K562 (cell line): ENCODE data around the gene DLG3. TPM values are rescaled to one million over a fixed set of nuclear protein-coding genes. Genes with fewer than 3 reads are reported as not detected.
"Not testable (repeated sequence)": the region's sequence is repeated elsewhere in the genome, so short reads cannot be mapped to it uniquely, and the experiment has no call there.

Experiments used
- ATAC-seq: fragments of 200-7000 bp; cut with Tn5 transposase; 3 replicates; pipeline ENCODE4 v1.9.1; 2020; ENCODE audit warnings: moderate library complexity
- BruUV-seq: library from RNA; stranded (reverse); fragments of 400-500 nt; replicated peaks from 2 replicates; lab custom pipeline; 2021; lab: Mats Ljungman, UMichigan
- CTCF ChIA-PET: fragments of 300-600 bp; formaldehyde crosslinking; extraction: SDS; loops from one replicate; lab custom pipeline; 2021; ENCODE audit warnings: low intra/inter-chr PET ratio; lab: Yijun Ruan, JAX
- POLR2A ChIA-PET: fragments of 300-600, 350-650 bp; sonication (Branson Sonifier 250); formaldehyde crosslinking; extraction: SDS; loops from one replicate; lab custom pipeline; 2021; ENCODE audit warnings: antibody characterized with exemption, inconsistent platforms; lab: Yijun Ruan, JAX
- DNase-seq, 4 experiments: peaks; one replicate each; pipeline versions ENCODE4 v3.0.0 to v3.0.0-alpha.2; 2011 to 2018; ENCODE audit warnings: low spot score in 3 of 4, mixed read lengths in 3 of 4; ENCODE audit errors: extremely low read depth in 1 of 4
- FAIRE-seq: peaks from 2 replicates; lab custom pipeline; 2011; peaks lifted over from hg19 to GRCh38; lab: Jason Lieb, UNC
- H2AFZ ChIP-seq: 2 replicates; pipeline ENCODE4 v1.6.0; 2011; ENCODE audit warnings: low read depth, low read length, control low read depth, inconsistent platforms
- H3K27ac ChIP-seq: fragments of 200-600 bp; 3 replicates; pipeline ENCODE4 v1.8.0; 2011; ENCODE audit warnings: low read depth, mild to moderate bottlenecking, control low read depth, inconsistent platforms, low read length, moderate library complexity, mixed read lengths; ENCODE audit errors: extremely low read depth
- H3K27me3 ChIP-seq, 2 experiments: fragments of 300-600 bp in 1 of 2; 2 replicates in 1 of 2; 3 replicates in 1 of 2; pipeline versions ENCODE4 v1.6.0 to v1.8.0; 2011; ENCODE audit warnings: inconsistent platforms in 2 of 2, low read length in 2 of 2, mild to moderate bottlenecking in 1 of 2, mixed read lengths in 1 of 2, moderate library complexity in 1 of 2; ENCODE audit not compliant: control insufficient read depth in 2 of 2, insufficient read depth in 2 of 2
- H3K36me3 ChIP-seq: fragments of 300-600 bp; 3 replicates; pipeline ENCODE4 v1.8.0; 2011; ENCODE audit warnings: mild to moderate bottlenecking, low read length, inconsistent platforms; ENCODE audit not compliant: control insufficient read depth, insufficient read depth
- H3K4me1 ChIP-seq, 2 experiments: fragments of 200-600 bp in 1 of 2; replicated peaks in 1 of 2; 2 replicates in 1 of 2; 3 replicates in 1 of 2; pipeline versions ENCODE4 v1.5.1 to v1.8.0; 2011; ENCODE audit warnings: inconsistent platforms in 2 of 2, low read length in 2 of 2, mild to moderate bottlenecking in 1 of 2, mixed read lengths in 1 of 2, moderate library complexity in 1 of 2; ENCODE audit not compliant: control insufficient read depth in 2 of 2, insufficient read depth in 2 of 2
- H3K4me2 ChIP-seq: 2 replicates; pipeline ENCODE4 v1.6.1; 2011; ENCODE audit warnings: low read length, control low read depth, inconsistent platforms, mixed read lengths; ENCODE audit not compliant: insufficient read depth
- H3K4me3 ChIP-seq: fragments of 200-600 bp; sonication (generic), shearing (Covaris generic); 2 replicates; pipeline ENCODE4 v1.5.1; 2016; ENCODE audit warnings: control low read depth, inconsistent platforms
- H3K79me2 ChIP-seq: fragments of 200-600 bp; 3 replicates; pipeline ENCODE4 v1.8.0; 2011; ENCODE audit warnings: low read length, inconsistent platforms; ENCODE audit not compliant: control insufficient read depth, insufficient read depth
- H3K9ac ChIP-seq, 2 experiments: 2 replicates each; pipeline versions ENCODE4 v1.6.0 to v1.6.1; 2011; ENCODE audit warnings: low read depth in 2 of 2, low read length in 2 of 2, control low read depth in 1 of 2, inconsistent platforms in 1 of 2, mild to moderate bottlenecking in 1 of 2, mixed read lengths in 1 of 2; ENCODE audit not compliant: insufficient read depth in 1 of 2
- H3K9me1 ChIP-seq: one replicate; pipeline ENCODE4 v1.6.0; 2011; ENCODE audit warnings: inconsistent platforms, mild to moderate bottlenecking, low read length, moderate library complexity; ENCODE audit not compliant: control insufficient read depth, insufficient read depth
- H3K9me3 ChIP-seq: replicated peaks from 2 replicates; pipeline ENCODE4 v1.5.1; 2011; ENCODE audit warnings: low read depth, low read length, inconsistent platforms; ENCODE audit not compliant: control insufficient read depth, insufficient read depth
- H4K20me1 ChIP-seq: replicated peaks from 2 replicates; pipeline ENCODE4 v1.6.1; 2011; ENCODE audit warnings: low read length, inconsistent platforms, mixed read lengths; ENCODE audit not compliant: control insufficient read depth, insufficient read depth
- CCAR2 ChIP-seq: fragments of 200-400 bp; formaldehyde crosslinking; IDR thresholded peaks from 2 replicates; pipeline ENCODE4 v1.6.1; 2017; ENCODE audit warnings: mild to moderate bottlenecking, low read depth, low read length
- EZH2 ChIP-seq: IDR thresholded peaks from 2 replicates; pipeline ENCODE4 v1.6.1; 2012; ENCODE audit warnings: low read depth, mild to moderate bottlenecking, inconsistent platforms, low read length, borderline replicate concordance
- MECOM ChIP-seq: fragments of 250-450 bp; sonication (Bioruptor Pico); IDR thresholded peaks from 2 replicates; pipeline ENCODE4 v1.8.0; 2022; ENCODE audit warnings: inconsistent platforms
- MEF2D ChIP-seq: conservative IDR thresholded peaks from 2 replicates; pipeline ENCODE4 v1.6.1; 2016; ENCODE audit warnings: low read depth, missing genetic modification characterization, missing compliant biosample characterization
- MTA3 ChIP-seq: fragments of 450-650 bp; formaldehyde crosslinking; IDR thresholded peaks from 2 replicates; pipeline ENCODE4 v1.6.1; 2017; ENCODE audit warnings: mild to moderate bottlenecking, borderline replicate concordance
- MYBL2 ChIP-seq, 2 experiments: fragments of 450-650 bp in 1 of 2; sonication (generic) in 1 of 2; formaldehyde crosslinking in 1 of 2; IDR thresholded peaks; 2 replicates each; pipeline versions ENCODE4 v1.6.1 to v1.8.1; 2017 to 2022; ENCODE audit warnings: borderline replicate concordance in 1 of 2, inconsistent platforms in 1 of 2, low read depth in 1 of 2, mild to moderate bottlenecking in 1 of 2, missing genetic modification reagents in 1 of 2, moderate library complexity in 1 of 2
- PPARD ChIP-seq: fragments of 250-450 bp; sonication (Bioruptor Pico); IDR thresholded peaks from 2 replicates; pipeline ENCODE4 v1.8.0; 2022; ENCODE audit warnings: inconsistent platforms, mild to moderate bottlenecking, moderate library complexity
- RBM15 ChIP-seq: fragments of 200-400 bp; formaldehyde crosslinking; IDR thresholded peaks from 2 replicates; pipeline ENCODE4 v1.6.1; 2018; ENCODE audit warnings: mild to moderate bottlenecking, low read length, moderate library complexity; ENCODE audit not compliant: insufficient read depth
- SAFB2 ChIP-seq: fragments of 200-400 bp; formaldehyde crosslinking; IDR thresholded peaks from 2 replicates; pipeline ENCODE4 v1.6.1; 2018; ENCODE audit warnings: borderline replicate concordance, low read length, low read depth, moderate library complexity; ENCODE audit not compliant: severe bottlenecking
- SIX5 ChIP-seq, 2 experiments: IDR thresholded peaks; 2 replicates each; pipeline ENCODE4 v1.6.1; 2011; ENCODE audit warnings: low read length in 2 of 2, borderline replicate concordance in 1 of 2, low read depth in 1 of 2, mild to moderate bottlenecking in 1 of 2, moderate library complexity in 1 of 2; ENCODE audit not compliant: insufficient read depth in 1 of 2
- ZKSCAN8 ChIP-seq: fragments of 200-800 bp; sonication (Bioruptor generic); IDR thresholded peaks from 2 replicates; pipeline ENCODE4 v1.6.1; 2016; ENCODE audit warnings: missing genetic modification characterization, missing compliant biosample characterization
- ZNF224 ChIP-seq: sonication (generic); formaldehyde crosslinking; IDR thresholded peaks from 2 replicates; pipeline ENCODE4 v1.8.0; 2022; ENCODE audit warnings: mild to moderate bottlenecking, missing genetic modification reagents
- ZNF239 ChIP-seq: fragments of 250-450 bp; sonication (Bioruptor Pico); IDR thresholded peaks from 2 replicates; pipeline ENCODE4 v1.4.0; 2020; ENCODE audit warnings: mild to moderate bottlenecking
- ZNF589 ChIP-seq: fragments of 200-800 bp; sonication (Bioruptor generic); IDR thresholded peaks from 2 replicates; pipeline ENCODE4 v1.6.1; 2016; ENCODE audit warnings: low read depth, missing genetic modification characterization, missing compliant biosample characterization
- ZNF764 ChIP-seq: fragments of 250-450 bp; sonication (Bioruptor Pico); IDR thresholded peaks from 2 replicates; pipeline ENCODE4 v1.4.0; 2020; ENCODE audit warnings: low read depth, mild to moderate bottlenecking, moderate library complexity
- WGBS: fragments of 100-300 bp; shearing (Covaris generic); methylation state at CpG from one replicate; pipeline ENCODE4 v1.1.6; 2016; ENCODE audit warnings: low coverage, mixed read lengths; ENCODE audit not compliant: insufficient coverage; ENCODE audit errors: missing lambda C conversion rate; 5-methylcytosine and 5-hydroxymethylcytosine counted together
- in situ Hi-C: fragments of 300-500 bp; cut with MboI; formaldehyde crosslinking; loops from 4 replicates; pipeline ENCODE4 v1.15.0; 2018; ENCODE audit warnings: inconsistent platforms, mixed read lengths
- intact Hi-C: fragments of 100-400 bp; cut with micrococcal nuclease; formaldehyde crosslinking; loops from 2 replicates; pipeline ENCODE4 v1.14.2; 2022
- polyA plus RNA-seq, 8 experiments: library from polyadenylated mRNA; depleted of rRNA in 4 of 8; stranded (reverse) in 5 of 8; unstranded in 3 of 8; fragments of >200 nt; fragmentation: Nextera tagmentation in 2 of 8; fragmentation: Illumina TruSeq in 1 of 8; extraction: Ambion mirVana in 2 of 8; extraction: Trizol in 1 of 8; gene quantifications; 2 replicates each; pipeline versions ENCODE4 v1.2.1 to v1.2.3, GENCODE V29; 2011 to 2014; ENCODE audit warnings: inconsistent platforms in 1 of 8, missing spikeins in 1 of 8
- total RNA-seq, 7 experiments: library from RNA; depleted of rRNA in 6 of 7; stranded (reverse); fragments of >200 nt in 6 of 7; fragmentation: Illumina TruSeq in 2 of 7; extraction: Trizol in 2 of 7; gene quantifications; 2 replicates each; pipeline versions ENCODE4 v1.2.1 to v1.2.3, GENCODE V29; 2011 to 2021; ENCODE audit warnings: low replicate concordance in 1 of 7
- TF ChIP-seq, protein P1 (sequence below): sonication (generic); formaldehyde crosslinking; IDR thresholded peaks from 2 replicates; pipeline ENCODE4 v1.8.0; 2022; ENCODE audit warnings: mild to moderate bottlenecking, low read depth, missing genetic modification reagents
- TF ChIP-seq, protein P2 (sequence below): sonication (generic); formaldehyde crosslinking; IDR thresholded peaks from 2 replicates; pipeline ENCODE4 v1.5.0; 2020; ENCODE audit warnings: missing genetic modification reagents
- TF ChIP-seq, protein P3 (sequence below): fragments of 200-800 bp; sonication (Bioruptor generic); IDR thresholded peaks from 2 replicates; pipeline ENCODE4 v1.6.1; 2017; ENCODE audit warnings: missing genetic modification characterization, missing compliant biosample characterization

The DLG3 gene
- total and polyA plus RNA-seq, 9 of the 15 experiments (the other 6 are each of a cell fraction or from before 2014, with no cell fraction given) = 3.1 to 15.7 (median 8.8) TPM

DNA sequence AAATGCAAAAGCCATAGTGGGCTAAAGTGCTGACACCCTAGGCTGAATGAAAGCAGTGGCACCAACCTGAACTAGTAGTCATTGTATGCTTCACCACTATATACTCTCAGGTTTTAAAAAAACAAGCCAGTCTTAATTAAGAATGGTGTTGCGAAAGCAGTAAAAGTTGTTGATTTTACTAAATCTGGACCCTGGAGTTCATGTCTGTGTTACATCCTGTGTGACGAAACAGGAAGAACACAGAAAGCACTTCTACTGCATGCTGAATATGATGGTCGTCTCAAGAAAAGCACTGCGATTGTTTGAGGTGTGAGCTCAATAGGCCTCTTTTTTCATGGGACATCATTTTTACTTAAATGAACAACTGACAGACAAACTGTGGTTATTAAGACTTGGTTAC lies 45.7 kb upstream of the DLG3 start:
- no peak for FAIRE-seq
- no peak overlapping the region for H3K9ac ChIP-seq
- CTCF ChIA-PET = no interaction called here

DNA sequence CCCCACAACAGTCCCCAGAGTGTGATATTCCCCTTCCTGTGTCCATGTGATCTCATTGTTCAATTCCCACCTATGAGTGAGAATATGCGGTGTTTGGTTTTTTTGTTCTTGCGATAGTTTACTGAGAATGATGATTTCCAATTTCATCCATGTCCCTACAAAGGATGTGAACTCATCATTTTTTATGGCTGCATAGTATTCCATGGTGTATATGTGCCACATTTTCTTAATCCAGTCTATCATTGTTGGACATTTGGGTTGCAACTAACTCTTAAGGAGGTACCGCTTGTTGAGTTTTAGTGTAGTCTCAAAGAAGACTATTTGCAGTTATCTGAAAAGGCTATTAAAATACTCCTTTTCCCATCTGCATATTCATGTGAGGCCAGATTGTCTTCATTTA lies 44.5 kb upstream of the DLG3 start:
- H3K4me1 ChIP-seq, DNase-seq, H3K79me2 ChIP-seq, ATAC-seq, H2AFZ ChIP-seq, in situ Hi-C loops, CTCF ChIA-PET, H3K4me3 ChIP-seq, H3K9ac ChIP-seq, FAIRE-seq, intact Hi-C loops, BruUV-seq, H3K27ac ChIP-seq, H3K9me3 ChIP-seq, POLR2A ChIA-PET, H3K4me2 ChIP-seq, H3K27me3 ChIP-seq, H4K20me1 ChIP-seq, H3K9me1 ChIP-seq: not testable (repeated sequence)
- WGBS = 100% methylated on average over 1 of the region's 3 CpGs
- peaks cover 55% of the 10 kb centered on the region; the same call in 2 of the 3 replicates for H3K36me3 ChIP-seq

More for the DNA sequence above, 45.7 kb upstream of the DLG3 start:
- Histone ChIP-seq H3K9me1 (no peaks in the 10 kb centered on the region), H3K4me1 (no peaks in the 10 kb centered on the region), H4K20me1 (no peaks in the 10 kb centered on the region), H3K9me3 (no peaks in the 10 kb centered on the region), H3K4me3 (no peak overlapping the region), H3K27ac (no peak overlapping the region), H3K27me3 (no peaks in the 10 kb centered on the region), H3K79me2 (no peaks in the 10 kb centered on the region), H3K4me2 (no peak overlapping the region), H3K36me3 (peaks cover 44% of the 10 kb centered on the region; the same call in 2 of the 3 replicates), H2AFZ (no peak overlapping the region)
- BruUV-seq = no TSS peak
- 74% methylated on average over 4 of the region's 4 CpGs for WGBS
- DNase-seq (no peak), ATAC-seq (no peak)
- TF ChIP-seq MEF2D (no peak), MYBL2 (IDR thresholded peaks at IDR 0.05; ENCODE audit: low read depth) (no peak), MYBL2 (CRISPR knock-in tag; IDR thresholded peaks at IDR 0.05; ENCODE audit: borderline replicate concordance) (no peak), ZNF589 (CRISPR knock-in tag) (no peak), ZKSCAN8 (CRISPR knock-in tag) (no peak), ZNF239 (no peak), ZNF224 (CRISPR knock-in tag) (no peak), PPARD (CRISPR knock-in tag) (no peak), SIX5 (IDR thresholded peaks at IDR 0.05; ENCODE audit: borderline replicate concordance in 1 of 2, insufficient read depth in 1 of 2, low read depth in 1 of 2, low read length in 2 of 2) (no peak), EZH2 (no peak), RBM15 (no peak), ZNF764 (CRISPR knock-in tag) (no peak), CCAR2 (no peak), SAFB2 (no peak), MECOM (CRISPR knock-in tag) (no peak), MTA3 (no peak)
- TF ChIP-seq, protein P1, sequence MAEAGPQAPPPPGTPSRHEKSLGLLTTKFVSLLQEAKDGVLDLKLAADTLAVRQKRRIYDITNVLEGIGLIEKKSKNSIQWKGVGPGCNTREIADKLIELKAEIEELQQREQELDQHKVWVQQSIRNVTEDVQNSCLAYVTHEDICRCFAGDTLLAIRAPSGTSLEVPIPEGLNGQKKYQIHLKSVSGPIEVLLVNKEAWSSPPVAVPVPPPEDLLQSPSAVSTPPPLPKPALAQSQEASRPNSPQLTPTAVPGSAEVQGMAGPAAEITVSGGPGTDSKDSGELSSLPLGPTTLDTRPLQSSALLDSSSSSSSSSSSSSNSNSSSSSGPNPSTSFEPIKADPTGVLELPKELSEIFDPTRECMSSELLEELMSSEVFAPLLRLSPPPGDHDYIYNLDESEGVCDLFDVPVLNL = no peak
- TF ChIP-seq, protein P2, sequence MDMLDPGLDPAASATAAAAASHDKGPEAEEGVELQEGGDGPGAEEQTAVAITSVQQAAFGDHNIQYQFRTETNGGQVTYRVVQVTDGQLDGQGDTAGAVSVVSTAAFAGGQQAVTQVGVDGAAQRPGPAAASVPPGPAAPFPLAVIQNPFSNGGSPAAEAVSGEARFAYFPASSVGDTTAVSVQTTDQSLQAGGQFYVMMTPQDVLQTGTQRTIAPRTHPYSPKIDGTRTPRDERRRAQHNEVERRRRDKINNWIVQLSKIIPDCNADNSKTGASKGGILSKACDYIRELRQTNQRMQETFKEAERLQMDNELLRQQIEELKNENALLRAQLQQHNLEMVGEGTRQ = no peak
- TF ChIP-seq, protein P3, sequence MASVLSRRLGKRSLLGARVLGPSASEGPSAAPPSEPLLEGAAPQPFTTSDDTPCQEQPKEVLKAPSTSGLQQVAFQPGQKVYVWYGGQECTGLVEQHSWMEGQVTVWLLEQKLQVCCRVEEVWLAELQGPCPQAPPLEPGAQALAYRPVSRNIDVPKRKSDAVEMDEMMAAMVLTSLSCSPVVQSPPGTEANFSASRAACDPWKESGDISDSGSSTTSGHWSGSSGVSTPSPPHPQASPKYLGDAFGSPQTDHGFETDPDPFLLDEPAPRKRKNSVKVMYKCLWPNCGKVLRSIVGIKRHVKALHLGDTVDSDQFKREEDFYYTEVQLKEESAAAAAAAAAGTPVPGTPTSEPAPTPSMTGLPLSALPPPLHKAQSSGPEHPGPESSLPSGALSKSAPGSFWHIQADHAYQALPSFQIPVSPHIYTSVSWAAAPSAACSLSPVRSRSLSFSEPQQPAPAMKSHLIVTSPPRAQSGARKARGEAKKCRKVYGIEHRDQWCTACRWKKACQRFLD = no peak
- in situ Hi-C loops (no loop called here), intact Hi-C loops (no loop called here)
- POLR2A ChIA-PET = no interaction called here
